ENCODE measurements around the gene CDK14.

Gene CDK14

GRCh38 chr7:90933984-90934383, 337.9 kb downstream of the CDK14 start:
- Histone ChIP-seq H3K4me3 (ENCODE audit: low read depth in 1 of 5, low read length in 5 of 5) (no peak overlapping the region), H3K27ac (ENCODE audit: low read depth, low read length) (no peak overlapping the region), H3K27me3 (ENCODE audit: control insufficient read depth in 5 of 5, insufficient read depth in 4 of 5, low read length in 5 of 5) (no peaks in the 10 kb centered on the region), H3K9me3 (ENCODE audit: control insufficient read depth in 5 of 5, low read length in 5 of 5) (peaks cover 0 to 3% (median 0%) of the 10 kb centered on the region in 5 donors), H3K36me3 (ENCODE audit: control insufficient read depth in 5 of 5, insufficient read depth in 5 of 5, low read length in 5 of 5) (no peaks in the 10 kb centered on the region), H3K9ac (ENCODE audit: low read length in 5 of 5) (no peak overlapping the region), H3K4me1 (ENCODE audit: control insufficient read depth in 5 of 5, insufficient read depth in 5 of 5, low read length in 5 of 5) (peaks cover 0 to 9% (median 4%) of the 10 kb centered on the region in 5 donors)

- no peak overlapping the region for H3K27ac ChIP-seq (ENCODE audit: low read depth, low read length)
- peaks cover 0 to 27% (median 8%) of the 10 kb centered on the region in 5 donors for H3K4me1 ChIP-seq (ENCODE audit: control insufficient read depth in 5 of 5, insufficient read depth in 5 of 5, low read length in 5 of 5)
- H3K4me3 ChIP-seq (ENCODE audit: low read depth in 1 of 5, low read length in 5 of 5): no peak overlapping the region
- no peak overlapping the region for H3K9ac ChIP-seq (ENCODE audit: low read length in 5 of 5)
- peaks cover 0 to 3% (median 0%) of the 10 kb centered on the region in 5 donors for H3K9me3 ChIP-seq (ENCODE audit: control insufficient read depth in 5 of 5, low read length in 5 of 5)
- H3K36me3 ChIP-seq (ENCODE audit: control insufficient read depth in 5 of 5, insufficient read depth in 5 of 5, low read length in 5 of 5): no peaks in the 10 kb centered on the region
- H3K27me3 ChIP-seq (ENCODE audit: control insufficient read depth in 5 of 5, insufficient read depth in 4 of 5, low read length in 5 of 5): no peaks in the 10 kb centered on the region
Measured at GRCh38 chr7:90938371-90938770, 342.2 kb downstream of the CDK14 start.

- Histone ChIP-seq H3K9ac (ENCODE audit: low read length in 5 of 5) (no peak overlapping the region), H3K4me3 (ENCODE audit: low read depth in 1 of 5, low read length in 5 of 5) (no peak overlapping the region), H3K27me3 (ENCODE audit: control insufficient read depth in 5 of 5, insufficient read depth in 4 of 5, low read length in 5 of 5) (no peaks in the 10 kb centered on the region), H3K9me3 (ENCODE audit: control insufficient read depth in 5 of 5, low read length in 5 of 5) (peaks cover 0 to 3% (median 0%) of the 10 kb centered on the region in 5 donors), H3K36me3 (ENCODE audit: control insufficient read depth in 5 of 5, insufficient read depth in 5 of 5, low read length in 5 of 5) (no peaks in the 10 kb centered on the region), H3K27ac (ENCODE audit: low read depth, low read length) (no peak overlapping the region), H3K4me1 (ENCODE audit: control insufficient read depth in 5 of 5, insufficient read depth in 5 of 5, low read length in 5 of 5) (peaks cover 0 to 21% (median 7%) of the 10 kb centered on the region in 5 donors)
Measured at GRCh38 chr7:90939666-90940065, 343.5 kb downstream of the CDK14 start.

GRCh38 chr7:90944021-90944420, 347.9 kb downstream of the CDK14 start:
- Histone ChIP-seq H3K9ac (ENCODE audit: low read length in 5 of 5) (no peak overlapping the region), H3K27ac (ENCODE audit: low read depth, low read length) (no peak overlapping the region), H3K9me3 (ENCODE audit: control insufficient read depth in 5 of 5, low read length in 5 of 5) (no peaks in the 10 kb centered on the region), H3K4me1 (ENCODE audit: control insufficient read depth in 5 of 5, insufficient read depth in 5 of 5, low read length in 5 of 5) (peaks cover 0 to 34% (median 19%) of the 10 kb centered on the region in 5 donors), H3K4me3 (ENCODE audit: low read depth in 1 of 5, low read length in 5 of 5) (no peak overlapping the region), H3K36me3 (ENCODE audit: control insufficient read depth in 5 of 5, insufficient read depth in 5 of 5, low read length in 5 of 5) (no peaks in the 10 kb centered on the region), H3K27me3 (ENCODE audit: control insufficient read depth in 5 of 5, insufficient read depth in 4 of 5, low read length in 5 of 5) (no peaks in the 10 kb centered on the region)

- no peak overlapping the region for H3K9ac ChIP-seq (ENCODE audit: low read length in 5 of 5)
- H3K27me3 ChIP-seq (ENCODE audit: control insufficient read depth in 5 of 5, insufficient read depth in 4 of 5, low read length in 5 of 5): no peaks in the 10 kb centered on the region
- no peaks in the 10 kb centered on the region for H3K36me3 ChIP-seq (ENCODE audit: control insufficient read depth in 5 of 5, insufficient read depth in 5 of 5, low read length in 5 of 5)
- peak overlapping the region; percentile 52 for H3K27ac ChIP-seq (ENCODE audit: low read depth, low read length)
- H3K4me3 ChIP-seq (ENCODE audit: low read depth in 1 of 5, low read length in 5 of 5): no peak overlapping the region
- H3K9me3 ChIP-seq (ENCODE audit: control insufficient read depth in 5 of 5, low read length in 5 of 5): no peaks in the 10 kb centered on the region
- peaks cover 0 to 30% (median 19%) of the 10 kb centered on the region in 5 donors for H3K4me1 ChIP-seq (ENCODE audit: control insufficient read depth in 5 of 5, insufficient read depth in 5 of 5, low read length in 5 of 5)
Measured at GRCh38 chr7:90945104-90945787, 349.1 kb downstream of the CDK14 start.

- Histone ChIP-seq H3K4me1 (ENCODE audit: control insufficient read depth in 5 of 5, insufficient read depth in 5 of 5, low read length in 5 of 5) (peaks cover 0 to 25% (median 17%) of the 10 kb centered on the region in 5 donors), H3K9me3 (ENCODE audit: control insufficient read depth in 5 of 5, low read length in 5 of 5) (no peaks in the 10 kb centered on the region), H3K9ac (ENCODE audit: low read length in 5 of 5) (no peak overlapping the region), H3K4me3 (ENCODE audit: low read depth in 1 of 5, low read length in 5 of 5) (no peak overlapping the region), H3K36me3 (ENCODE audit: control insufficient read depth in 5 of 5, insufficient read depth in 5 of 5, low read length in 5 of 5) (no peaks in the 10 kb centered on the region), H3K27ac (ENCODE audit: low read depth, low read length) (no peak overlapping the region), H3K27me3 (ENCODE audit: control insufficient read depth in 5 of 5, insufficient read depth in 4 of 5, low read length in 5 of 5) (no peaks in the 10 kb centered on the region)
Measured at GRCh38 chr7:90946730-90947501, 350.8 kb downstream of the CDK14 start.

- no peaks in the 10 kb centered on the region for H3K9me3 ChIP-seq (ENCODE audit: control insufficient read depth in 5 of 5, low read length in 5 of 5)
- no peaks in the 10 kb centered on the region for H3K27me3 ChIP-seq (ENCODE audit: control insufficient read depth in 5 of 5, insufficient read depth in 4 of 5, low read length in 5 of 5)
- H3K27ac ChIP-seq (ENCODE audit: low read depth, low read length): no peak overlapping the region
- no peaks in the 10 kb centered on the region for H3K36me3 ChIP-seq (ENCODE audit: control insufficient read depth in 5 of 5, insufficient read depth in 5 of 5, low read length in 5 of 5)
- H3K4me1 ChIP-seq (ENCODE audit: control insufficient read depth in 5 of 5, insufficient read depth in 5 of 5, low read length in 5 of 5): peaks cover 0 to 18% (median 16%) of the 10 kb centered on the region in 5 donors
- no peak overlapping the region for H3K9ac ChIP-seq (ENCODE audit: low read length in 5 of 5)
- no peak overlapping the region for H3K4me3 ChIP-seq (ENCODE audit: low read depth in 1 of 5, low read length in 5 of 5)
Measured at GRCh38 chr7:90948085-90948484, 352.0 kb downstream of the CDK14 start.

GRCh38 chr7:90951229-90951628, 355.1 kb downstream of the CDK14 start:
- Histone ChIP-seq H3K36me3 (ENCODE audit: control insufficient read depth in 5 of 5, insufficient read depth in 5 of 5, low read length in 5 of 5) (no peaks in the 10 kb centered on the region), H3K4me1 (ENCODE audit: control insufficient read depth in 5 of 5, insufficient read depth in 5 of 5, low read length in 5 of 5) (peaks cover 0 to 3% (median 0%) of the 10 kb centered on the region in 5 donors), H3K27me3 (ENCODE audit: control insufficient read depth in 5 of 5, insufficient read depth in 4 of 5, low read length in 5 of 5) (no peaks in the 10 kb centered on the region), H3K9me3 (ENCODE audit: control insufficient read depth in 5 of 5, low read length in 5 of 5) (no peaks in the 10 kb centered on the region), H3K4me3 (ENCODE audit: low read depth in 1 of 5, low read length in 5 of 5) (no peak overlapping the region), H3K9ac (ENCODE audit: low read length in 5 of 5) (no peak overlapping the region), H3K27ac (ENCODE audit: low read depth, low read length) (no peak overlapping the region)

GRCh38 chr7:90951986-90952954, 356.1 kb downstream of the CDK14 start:
- Histone ChIP-seq H3K9me3 (ENCODE audit: control insufficient read depth in 5 of 5, low read length in 5 of 5) (no peaks in the 10 kb centered on the region), H3K4me1 (ENCODE audit: control insufficient read depth in 5 of 5, insufficient read depth in 5 of 5, low read length in 5 of 5) (peaks cover 0 to 3% (median 0%) of the 10 kb centered on the region in 5 donors), H3K27me3 (ENCODE audit: control insufficient read depth in 5 of 5, insufficient read depth in 4 of 5, low read length in 5 of 5) (no peaks in the 10 kb centered on the region), H3K36me3 (ENCODE audit: control insufficient read depth in 5 of 5, insufficient read depth in 5 of 5, low read length in 5 of 5) (no peaks in the 10 kb centered on the region), H3K4me3 (ENCODE audit: low read depth in 1 of 5, low read length in 5 of 5) (no peak overlapping the region), H3K9ac (ENCODE audit: low read length in 5 of 5) (no peak overlapping the region), H3K27ac (ENCODE audit: low read depth, low read length) (no peak overlapping the region)
